Ascending aorta (tissue), 2 donors: ENCODE results near the gene MKNK2. TPM values are rescaled to one million over a fixed set of nuclear protein-coding genes. Genes with fewer than 3 reads are reported as not detected.
A peak's percentile ranks its signal among the peaks of the same experiment; 100 is the strongest.

Source experiments
- DNase-seq, 2 donors: peaks; one replicate each; pipeline ENCODE4 v3.0.0-alpha.2; 2019; ENCODE audit warnings: low spot score in 2 of 2
- H3K27ac ChIP-seq, 2 donors: fragments of 200-600 bp; sonication (generic); one replicate each; pipeline ENCODE4 v1.5.1; 2016 to 2017; ENCODE audit warnings: mild to moderate bottlenecking in 1 of 2
- H3K27me3 ChIP-seq: fragments of 200-600 bp; sonication (generic); one replicate; pipeline ENCODE4 v1.5.1; 2017
- H3K36me3 ChIP-seq, 2 donors: fragments of 200-600 bp; sonication (generic); one replicate each; pipeline ENCODE4 v1.5.1; 2016
- H3K4me1 ChIP-seq, 2 donors: fragments of 200-600 bp; sonication (generic); one replicate each; pipeline ENCODE4 v1.5.1; 2016 to 2017; ENCODE audit warnings: mild to moderate bottlenecking in 1 of 2
- H3K4me3 ChIP-seq, 2 donors: fragments of 200-600 bp; sonication (generic); one replicate each; pipeline ENCODE4 v1.5.1; 2016 to 2017; ENCODE audit warnings: mild to moderate bottlenecking in 1 of 2
- H3K9me3 ChIP-seq, 2 donors: fragments of 200-600 bp; sonication (generic); one replicate each; pipeline ENCODE4 v1.5.1; 2016
- intact Hi-C: fragments of 100-400 bp; cut with DNase I; formaldehyde crosslinking; loops from one replicate; pipeline ENCODE4 v1.15.1; 2023
- total RNA-seq: library from RNA; depleted of rRNA; stranded (reverse); fragments of >200 nt; gene quantifications from one replicate; pipeline ENCODE4 v1.1.0, GENCODE V29; 2016
- TF ChIP-seq, protein P1 (sequence below), 3 experiments: fragments of 200-600 bp in 2 of 3; fragments of 450-650 bp in 1 of 3; sonication (generic) in 2 of 3; IDR thresholded peaks; one replicate each; pipeline ENCODE4 v1.5.1; 2016 to 2019; ENCODE audit warnings: antibody characterized with exemption in 3 of 3, mild to moderate bottlenecking in 1 of 3, moderate library complexity in 1 of 3

Gene MKNK2
- total RNA-seq, 1 donor from 2014 or later, result 228 TPM

DNA sequence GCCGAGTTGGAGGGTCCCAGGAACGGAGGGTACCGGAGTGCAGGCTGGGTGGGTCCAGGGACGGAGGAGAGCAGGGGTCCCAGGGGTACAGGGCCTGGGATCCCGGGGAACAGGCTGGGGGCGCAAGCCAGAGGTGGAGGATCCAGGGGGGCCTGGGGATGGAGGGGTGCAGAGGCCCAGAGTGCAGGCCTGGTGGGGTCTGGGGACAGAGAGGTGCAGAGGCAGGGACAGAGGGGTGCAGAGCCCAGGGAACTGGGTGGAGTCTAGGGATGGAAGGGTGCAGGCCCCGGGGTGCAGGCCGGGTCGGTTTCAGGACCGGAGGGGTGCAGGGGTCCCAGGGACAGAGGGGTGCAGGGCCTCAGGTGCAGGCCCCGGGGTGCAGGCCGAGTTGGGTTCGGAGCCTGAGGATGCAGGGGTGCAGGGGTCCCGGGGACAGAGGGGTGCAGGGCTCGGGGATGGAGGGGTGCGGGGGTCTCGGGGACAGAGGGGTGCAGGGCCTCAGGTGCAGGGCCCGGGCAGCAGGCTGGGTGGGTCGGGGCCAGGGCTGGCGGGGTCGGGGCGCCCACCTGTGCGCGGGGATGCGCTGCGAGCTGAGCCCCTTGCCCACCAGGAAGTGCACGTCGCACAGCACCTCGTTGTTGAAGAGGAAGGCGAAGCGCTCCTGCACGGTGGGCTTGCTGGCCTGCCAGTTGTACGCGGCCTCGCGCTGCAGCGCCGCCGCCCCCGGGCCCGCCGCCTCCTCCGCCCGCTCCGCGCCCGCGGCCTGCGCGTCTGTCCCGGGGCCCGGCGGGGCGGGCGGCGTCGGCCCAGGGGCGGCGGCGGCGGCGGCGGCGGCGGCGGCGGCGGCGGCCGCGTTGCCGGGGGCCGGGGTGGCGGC is 36.1 kb downstream of the MKNK2 start:
- Histone ChIP-seq H3K9me3 (no peaks in the 10 kb centered on the region), H3K4me3 (peak overlapping the region; percentile 70 to 92), H3K27me3 (no peaks in the 10 kb centered on the region), H3K36me3 (no peaks in the 10 kb centered on the region), H3K27ac (peak overlapping the region; percentile 63 to 66), H3K4me1 (peaks cover 5 to 13% of the 10 kb centered on the region in 2 donors)
- no peak for DNase-seq
- TF ChIP-seq, protein P1, sequence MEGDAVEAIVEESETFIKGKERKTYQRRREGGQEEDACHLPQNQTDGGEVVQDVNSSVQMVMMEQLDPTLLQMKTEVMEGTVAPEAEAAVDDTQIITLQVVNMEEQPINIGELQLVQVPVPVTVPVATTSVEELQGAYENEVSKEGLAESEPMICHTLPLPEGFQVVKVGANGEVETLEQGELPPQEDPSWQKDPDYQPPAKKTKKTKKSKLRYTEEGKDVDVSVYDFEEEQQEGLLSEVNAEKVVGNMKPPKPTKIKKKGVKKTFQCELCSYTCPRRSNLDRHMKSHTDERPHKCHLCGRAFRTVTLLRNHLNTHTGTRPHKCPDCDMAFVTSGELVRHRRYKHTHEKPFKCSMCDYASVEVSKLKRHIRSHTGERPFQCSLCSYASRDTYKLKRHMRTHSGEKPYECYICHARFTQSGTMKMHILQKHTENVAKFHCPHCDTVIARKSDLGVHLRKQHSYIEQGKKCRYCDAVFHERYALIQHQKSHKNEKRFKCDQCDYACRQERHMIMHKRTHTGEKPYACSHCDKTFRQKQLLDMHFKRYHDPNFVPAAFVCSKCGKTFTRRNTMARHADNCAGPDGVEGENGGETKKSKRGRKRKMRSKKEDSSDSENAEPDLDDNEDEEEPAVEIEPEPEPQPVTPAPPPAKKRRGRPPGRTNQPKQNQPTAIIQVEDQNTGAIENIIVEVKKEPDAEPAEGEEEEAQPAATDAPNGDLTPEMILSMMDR (IDR thresholded peaks at IDR 0.05), result no peak
- intact Hi-C loops, result loop anchor here (5.0 to 10.0 kb wide), 2 partner anchors 110 to 137 kb away; partner anchors contain the start of genes ADAT3, AP3D1 and SCAMP4

DNA sequence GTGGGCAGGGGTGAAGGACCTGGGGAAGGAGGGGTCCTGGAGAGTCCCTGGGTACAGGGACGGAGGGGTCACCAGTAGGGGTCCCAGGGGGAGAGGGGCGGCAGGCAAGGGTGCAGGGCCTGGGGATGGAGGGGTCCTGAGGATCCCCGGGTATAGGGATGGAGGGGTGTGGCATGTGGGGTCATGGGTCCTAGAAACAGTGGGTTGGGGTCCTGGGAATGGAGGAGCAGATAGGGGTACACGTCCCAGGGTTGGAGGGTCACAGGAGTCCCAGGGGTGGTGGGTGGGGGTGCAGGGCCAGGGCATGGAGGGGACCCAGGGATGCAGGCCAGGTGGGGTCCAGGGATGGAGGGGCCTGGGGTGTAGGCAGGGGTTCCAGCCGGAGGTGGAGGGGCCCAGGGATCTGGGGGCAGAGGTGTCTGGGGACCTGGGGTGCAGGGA is 36.9 kb downstream of the MKNK2 start:
- Histone ChIP-seq H3K36me3 (no peaks in the 10 kb centered on the region), H3K27ac (peak overlapping the region; percentile 63 to 66), H3K9me3 (no peaks in the 10 kb centered on the region), H3K4me3 (peak overlapping the region in 1 of 2 donors; percentile 92), H3K27me3 (no peaks in the 10 kb centered on the region), H3K4me1 (peaks cover 5 to 9% of the 10 kb centered on the region in 2 donors)
- intact Hi-C loops, result loop anchor here (10.0 kb wide), 1 partner anchor 109 kb away; the partner anchor contains the start of genes ADAT3 and SCAMP4
- TF ChIP-seq, protein P1 (IDR thresholded peaks at IDR 0.05), result no peak
- DNase-seq, result no peak

DNA sequence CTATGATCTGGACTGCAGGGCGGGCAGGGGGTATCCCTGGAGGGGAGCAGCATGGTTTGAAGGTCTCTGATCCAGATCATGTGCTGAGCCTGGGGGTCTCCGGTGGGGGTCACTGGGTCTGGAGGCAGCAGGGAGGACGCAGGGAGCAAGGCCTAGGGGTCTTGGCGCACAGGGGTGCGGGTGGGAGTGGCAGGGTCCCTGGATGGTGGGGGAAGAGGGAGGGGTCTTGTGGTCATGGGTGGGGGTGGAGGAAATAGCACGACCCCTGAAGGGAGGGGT is 37.4 kb downstream of the MKNK2 start:
- TF ChIP-seq, protein P1 (IDR thresholded peaks at IDR 0.05), result no peak
- Histone ChIP-seq H3K4me3 (no peak overlapping the region), H3K27ac (no peak overlapping the region), H3K4me1 (peaks cover 5 to 9% of the 10 kb centered on the region in 2 donors), H3K9me3 (no peaks in the 10 kb centered on the region), H3K36me3 (no peaks in the 10 kb centered on the region), H3K27me3 (no peaks in the 10 kb centered on the region)
- no peak for DNase-seq
- intact Hi-C loops, result loop anchor here (10.0 kb wide), 1 partner anchor 109 kb away; the partner anchor contains the start of genes ADAT3 and SCAMP4

DNA sequence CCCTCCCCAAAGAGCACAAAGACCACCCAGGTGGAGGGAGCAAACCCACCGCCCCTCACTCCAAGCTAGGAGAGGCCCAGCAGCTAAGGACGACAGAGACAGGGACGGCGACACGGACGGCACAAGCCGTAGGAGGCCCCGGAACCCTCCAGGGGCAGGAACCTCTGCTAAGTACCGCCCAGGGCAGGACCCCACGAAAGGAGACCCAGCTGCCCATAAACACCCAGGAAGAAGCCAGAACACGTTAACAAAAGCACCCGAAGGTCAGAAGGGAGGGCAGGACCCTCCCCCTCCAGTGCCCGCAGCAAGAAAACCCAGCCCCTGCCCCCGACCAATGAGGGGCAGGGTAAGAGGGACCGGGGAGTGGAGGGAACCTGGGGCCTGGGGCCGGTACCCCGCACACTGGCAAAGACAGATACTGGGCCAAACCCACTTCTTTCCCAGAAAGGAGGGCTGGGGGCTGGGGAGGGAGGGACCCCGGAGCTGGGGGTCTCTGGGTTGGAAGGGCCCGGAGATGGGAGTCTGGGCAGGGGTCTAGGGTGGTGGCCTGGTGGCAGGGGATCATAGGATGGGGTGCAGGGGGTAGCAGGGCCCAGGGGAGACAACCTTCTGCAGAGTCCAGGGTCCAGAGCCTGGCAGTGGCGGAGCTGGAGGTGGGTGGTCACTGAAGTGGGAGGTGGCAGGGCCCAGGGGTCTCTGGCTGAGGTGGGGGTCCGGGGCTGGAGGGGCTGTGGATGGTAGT is 37.9 kb downstream of the MKNK2 start:
- Histone ChIP-seq H3K27ac (no peak overlapping the region), H3K36me3 (no peaks in the 10 kb centered on the region), H3K4me3 (no peak overlapping the region), H3K4me1 (peaks cover 5 to 9% of the 10 kb centered on the region in 2 donors), H3K9me3 (no peaks in the 10 kb centered on the region), H3K27me3 (no peaks in the 10 kb centered on the region)
- DNase-seq, result no peak
- intact Hi-C loops, result loop anchor here (10.0 kb wide), 1 partner anchor 108 kb away; the partner anchor contains the start of genes ADAT3 and SCAMP4
- TF ChIP-seq, protein P1 (IDR thresholded peaks at IDR 0.05), result no peak

DNA sequence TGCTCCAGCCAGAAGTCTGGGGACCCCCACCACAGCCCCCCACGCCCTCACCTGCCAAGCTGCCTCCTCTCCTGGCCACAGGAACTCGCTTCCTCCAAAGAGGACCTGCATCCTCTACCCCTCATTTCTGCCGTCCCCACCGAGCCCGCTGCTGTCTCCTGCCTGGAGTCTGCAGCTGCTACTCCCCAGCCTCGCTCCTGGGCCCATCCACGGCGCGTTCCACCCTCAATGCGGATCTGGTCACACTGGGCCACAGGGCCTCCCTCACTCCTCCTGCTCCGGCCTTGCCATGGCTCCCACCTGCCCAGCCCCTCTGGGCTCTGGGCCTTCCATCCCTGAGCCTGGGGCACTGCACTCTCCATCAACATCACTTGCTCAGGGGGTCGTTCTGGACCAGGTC is 39.9 kb downstream of the MKNK2 start:
- no peak for DNase-seq
- Histone ChIP-seq H3K36me3 (no peaks in the 10 kb centered on the region), H3K27me3 (no peaks in the 10 kb centered on the region), H3K9me3 (no peaks in the 10 kb centered on the region), H3K4me1 (peaks cover 5% of the 10 kb centered on the region in 2 donors), H3K4me3 (no peak overlapping the region), H3K27ac (no peak overlapping the region)
- intact Hi-C loops, result loop anchor here (10.0 kb wide), 1 partner anchor 106 kb away; the partner anchor contains the start of genes ADAT3 and SCAMP4
- TF ChIP-seq, protein P1 (IDR thresholded peaks at IDR 0.05), result no peak
